RCC 7860 (cell line): ENCODE results near the gene TGFBI.

Experiments used
- DNase-seq: peaks from one replicate; pipeline ENCODE4 v3.0.0-alpha.2; 2015; ENCODE audit warnings: low spot score
- FAIRE-seq: peaks from 2 replicates; lab custom pipeline; 2012; peaks lifted over from hg19 to GRCh38; lab: Jason Lieb, UNC

TGFBI gene

DNA sequence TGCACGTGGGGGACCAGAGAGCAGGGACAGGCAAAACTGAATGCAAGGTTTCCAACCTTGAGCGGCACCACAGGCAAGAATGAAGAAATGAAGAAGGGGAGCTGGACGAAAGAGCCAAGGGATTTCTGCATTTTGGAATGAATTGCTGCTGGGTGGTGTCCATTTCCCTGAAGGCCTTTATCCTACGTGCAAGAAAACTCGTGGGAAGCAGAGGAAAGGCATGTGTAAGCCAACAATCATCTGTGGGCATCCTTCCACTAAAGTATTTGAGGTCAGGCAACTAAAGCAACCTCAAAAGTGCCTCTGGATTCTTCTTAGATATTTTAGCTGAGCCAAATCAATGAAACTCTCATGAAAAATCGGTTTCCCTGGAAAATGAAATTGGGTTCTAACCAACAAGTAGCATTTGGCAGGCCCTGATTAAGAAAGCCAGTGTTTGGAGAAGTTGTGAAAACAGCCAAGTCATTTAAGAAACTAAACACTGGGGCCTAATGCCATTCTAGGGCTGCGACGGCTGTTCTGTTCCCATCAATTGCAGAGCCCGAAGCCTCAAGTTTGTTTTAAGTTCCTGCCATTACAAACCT, 4.7 kb upstream of the TGFBI start:
- FAIRE-seq (no peak), DNase-seq (no peak)

DNA sequence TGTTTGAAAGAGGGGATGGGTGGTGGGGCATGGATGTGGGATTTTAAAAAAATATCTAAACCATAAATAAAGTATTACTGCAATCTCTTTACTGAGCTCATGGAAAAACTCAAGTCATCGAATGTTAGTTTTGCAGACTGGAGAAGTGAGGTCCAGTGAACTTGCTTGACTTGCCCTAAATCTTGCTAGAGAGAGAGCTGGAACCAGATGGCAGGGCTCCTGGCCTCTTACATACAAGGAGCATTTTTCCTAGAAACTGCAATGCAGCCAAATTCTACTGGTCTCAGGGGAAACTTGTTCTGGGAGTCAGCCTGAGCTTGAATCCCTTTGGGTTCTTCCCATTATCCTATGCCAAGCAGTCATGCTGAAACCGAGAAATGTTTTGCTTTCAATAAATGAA, 2.9 kb upstream of the TGFBI start:
- FAIRE-seq: no peak

DNA sequence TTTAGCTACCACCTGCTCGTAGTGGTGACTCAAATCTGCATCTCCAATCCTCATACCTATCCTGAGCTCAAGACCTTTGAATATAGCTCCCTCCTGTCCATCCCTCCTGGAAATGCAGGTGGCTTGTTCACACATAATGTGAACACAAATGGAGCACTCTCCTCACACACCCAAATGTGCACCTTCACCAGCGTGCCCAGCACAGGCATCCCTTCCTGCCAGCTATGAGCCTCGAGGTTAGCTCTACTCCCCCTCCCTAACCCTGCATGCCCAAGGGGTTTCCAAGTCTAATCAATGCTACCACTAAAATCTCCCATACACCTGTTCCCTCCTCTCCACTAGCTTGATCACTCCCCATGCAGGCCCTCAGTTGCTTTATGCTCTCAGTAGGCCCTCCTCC, 2.2 kb upstream of the TGFBI start:
- DNase-seq: no peak
- FAIRE-seq: no peak

More for the DNA sequence above, 2.9 kb upstream of the TGFBI start:
- DNase-seq: no peak

DNA sequence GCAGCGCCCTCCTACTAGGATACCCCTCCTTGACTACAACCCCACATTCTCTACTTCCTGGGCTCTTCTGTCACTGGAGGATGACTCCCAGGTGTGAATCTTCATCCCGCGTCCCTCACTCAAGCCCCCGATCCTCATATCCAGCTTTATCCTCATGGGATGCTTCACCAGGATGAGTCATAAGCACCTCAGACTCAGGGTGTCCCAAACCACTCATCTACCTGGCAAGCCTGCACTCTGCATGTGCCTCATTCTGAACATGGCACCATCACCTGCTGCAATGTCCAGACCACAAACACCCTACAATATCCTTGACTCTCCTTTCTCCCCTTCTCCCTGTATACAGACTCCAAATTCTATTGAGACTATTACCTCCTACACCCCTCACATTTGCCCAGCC, 1.5 kb upstream of the TGFBI start:
- DNase-seq: no peak
- FAIRE-seq: no peak

DNA sequence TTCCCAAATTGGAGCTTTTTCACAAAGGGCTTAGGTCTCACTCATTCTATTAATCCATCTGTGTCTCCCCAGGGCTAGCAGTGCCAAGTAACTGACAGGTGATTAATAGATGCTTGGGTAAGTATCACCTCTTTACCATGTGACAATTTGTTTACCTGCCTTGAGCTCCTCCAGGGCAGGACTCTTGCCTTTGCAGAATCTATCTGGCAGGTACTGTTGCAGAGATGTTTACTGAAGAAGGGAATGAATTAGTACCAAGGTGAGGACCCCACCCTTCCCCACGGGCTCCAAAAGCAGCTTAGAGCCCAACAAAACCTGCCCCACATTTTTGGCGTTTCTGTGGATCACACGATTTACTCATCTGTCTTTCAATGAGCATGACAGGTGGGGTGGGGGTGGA, 698 bp upstream of the TGFBI start:
- DNase-seq: no peak
- no peak for FAIRE-seq

DNA sequence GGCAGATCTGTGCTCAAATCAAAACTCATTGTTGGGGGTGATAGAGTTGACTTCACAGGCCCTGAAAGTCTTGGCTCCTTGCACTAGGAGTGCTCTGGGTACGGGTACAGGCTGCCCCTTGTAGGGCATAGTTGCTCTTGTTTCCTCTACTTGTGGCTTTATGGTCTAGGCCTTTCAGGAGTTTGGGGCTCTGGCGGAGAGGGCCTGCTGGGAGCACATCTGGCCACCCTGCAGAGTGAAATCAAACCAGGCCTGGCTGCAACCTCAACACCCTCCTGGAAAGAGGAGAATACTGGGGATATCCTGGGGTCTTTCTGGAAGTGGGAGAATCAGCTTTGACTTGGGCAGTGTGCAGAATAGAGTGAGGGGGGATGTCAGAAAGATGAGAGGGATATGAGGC, 1.5 kb downstream of the TGFBI start:
- FAIRE-seq (no peak), DNase-seq (no peak)

DNA sequence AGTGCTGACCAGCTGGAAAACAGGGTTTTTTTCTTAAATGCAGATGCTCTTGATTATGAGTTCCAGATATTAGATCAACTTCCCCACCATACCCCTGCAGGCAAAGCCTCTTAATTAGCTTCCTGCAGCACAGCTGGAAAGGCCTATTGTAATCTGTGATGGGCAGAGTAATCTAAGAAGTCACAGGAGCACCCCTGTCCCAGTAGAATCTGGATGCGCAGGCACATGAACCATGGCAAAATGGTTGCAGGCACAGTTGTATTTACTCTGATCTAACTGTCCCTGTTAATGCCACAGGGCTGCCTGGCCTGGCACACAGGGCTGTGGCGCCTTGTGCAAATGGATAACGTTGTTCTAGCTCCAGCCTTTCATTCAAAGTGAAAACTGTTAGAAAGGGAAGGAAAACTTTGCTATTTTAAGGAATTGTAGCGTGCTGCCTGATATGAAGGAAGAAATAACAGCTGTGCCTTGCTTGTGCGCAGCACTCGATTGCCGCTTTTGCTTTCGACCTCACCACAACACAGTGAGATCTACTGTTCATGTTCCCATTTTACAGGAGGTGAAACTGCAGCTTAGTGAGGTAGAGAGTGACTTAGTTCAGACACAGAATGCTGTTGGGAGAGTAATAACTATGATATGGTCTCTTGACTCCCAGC, 2.3 kb downstream of the TGFBI start:
- no peak for FAIRE-seq

DNA sequence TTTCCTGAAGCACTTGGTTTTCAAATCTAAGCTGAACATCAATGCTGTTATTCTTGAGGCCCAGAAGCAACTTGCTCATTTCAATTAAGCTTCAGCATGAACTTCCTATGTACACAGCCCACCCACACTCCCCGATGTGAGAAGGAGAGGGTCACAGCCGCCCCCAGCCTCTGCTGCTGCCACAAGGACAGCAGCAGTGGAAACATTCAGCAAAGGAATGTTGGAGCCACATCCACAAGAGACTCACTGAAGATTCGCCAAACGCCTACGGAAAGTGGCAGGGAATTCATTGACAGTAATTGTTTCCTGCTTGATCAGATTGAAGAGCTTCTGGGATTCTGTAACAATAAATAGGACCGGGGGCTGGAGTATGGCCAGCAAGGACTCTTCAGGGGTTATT, 2.9 kb downstream of the TGFBI start:
- FAIRE-seq: no peak
- DNase-seq: no peak

More for the DNA sequence above, 2.3 kb downstream of the TGFBI start:
- no peak for DNase-seq

DNA sequence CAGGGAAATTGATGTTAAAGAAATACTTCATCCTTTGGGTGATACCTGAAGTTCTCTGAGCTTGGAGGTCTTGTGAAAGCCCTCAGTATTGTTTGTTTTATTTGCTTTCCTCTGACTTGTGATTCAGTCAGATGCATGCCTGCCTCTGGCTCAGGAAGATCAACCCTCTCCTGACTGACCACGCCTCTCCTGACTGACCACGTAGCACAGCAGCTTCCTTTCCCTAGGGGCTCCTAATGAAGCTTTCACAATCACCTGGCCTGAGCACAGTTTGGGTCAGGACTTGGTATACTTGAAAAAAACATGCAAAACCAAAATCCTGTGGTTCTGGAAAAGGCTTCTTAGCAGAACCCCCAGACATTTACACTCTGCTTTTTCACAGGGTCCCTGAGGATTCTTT, 3.8 kb downstream of the TGFBI start:
- DNase-seq (peak; percentile 69), FAIRE-seq (peak; percentile 60)

DNA sequence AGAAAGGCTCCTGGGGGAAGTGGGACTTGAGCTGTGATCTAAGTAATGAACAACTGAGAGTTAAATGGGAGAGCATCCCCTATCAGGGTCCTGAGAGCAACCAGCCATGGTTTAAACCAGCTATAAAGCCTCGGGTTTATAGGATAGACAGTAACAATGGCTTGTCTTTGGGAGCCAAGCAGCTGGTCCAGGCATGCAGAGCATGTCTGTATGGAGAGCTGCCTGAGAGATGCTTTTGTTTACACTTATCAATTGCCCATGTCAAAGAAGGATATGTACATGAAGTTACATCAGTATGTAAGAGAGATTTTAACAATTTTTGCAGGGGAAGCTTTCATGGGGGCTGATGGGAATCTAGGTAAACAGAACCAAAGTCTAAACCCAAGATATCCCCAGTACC, 4.4 kb downstream of the TGFBI start:
- no peak for DNase-seq
- FAIRE-seq: no peak

DNA sequence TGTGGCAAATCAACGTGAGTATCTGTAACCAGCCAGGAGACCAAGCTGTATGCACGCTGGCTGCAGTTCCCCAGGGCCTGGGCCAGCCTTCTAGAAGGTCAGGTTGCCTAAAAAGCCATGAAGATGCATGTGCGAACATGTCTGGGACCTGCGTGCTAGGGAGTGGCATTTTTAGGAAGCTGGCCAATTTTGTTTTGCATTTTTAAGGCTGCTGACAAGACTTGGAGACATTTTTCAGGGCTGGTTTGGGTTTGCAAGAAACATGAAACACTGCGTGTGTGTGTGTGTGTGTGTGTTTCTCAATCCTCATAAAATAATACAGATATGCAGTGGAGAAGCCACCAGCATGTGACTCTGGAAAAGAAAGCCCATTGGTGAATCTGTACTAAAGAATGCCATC, 5.1 kb downstream of the TGFBI start:
- FAIRE-seq: no peak
- no peak for DNase-seq

DNA sequence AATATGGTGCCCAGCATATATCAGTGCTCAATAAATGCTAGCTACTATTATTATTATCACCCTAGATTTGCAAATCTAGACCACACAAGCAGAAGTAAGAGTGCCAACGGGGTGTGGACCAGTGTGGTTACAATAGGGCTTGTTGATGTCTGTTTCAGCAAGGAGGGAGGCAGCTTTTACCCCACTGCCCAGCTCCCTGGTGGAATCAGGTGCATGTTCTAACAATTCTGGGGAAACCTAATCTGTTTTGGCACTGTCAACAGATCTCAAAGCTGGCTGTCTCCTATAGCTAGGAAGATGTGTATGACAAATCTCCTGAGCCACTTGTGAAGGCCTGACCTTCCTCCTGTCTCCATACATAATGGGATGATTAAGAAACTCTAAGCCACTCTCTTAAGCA, 5.7 kb downstream of the TGFBI start:
- FAIRE-seq (no peak), DNase-seq (no peak)

DNA sequence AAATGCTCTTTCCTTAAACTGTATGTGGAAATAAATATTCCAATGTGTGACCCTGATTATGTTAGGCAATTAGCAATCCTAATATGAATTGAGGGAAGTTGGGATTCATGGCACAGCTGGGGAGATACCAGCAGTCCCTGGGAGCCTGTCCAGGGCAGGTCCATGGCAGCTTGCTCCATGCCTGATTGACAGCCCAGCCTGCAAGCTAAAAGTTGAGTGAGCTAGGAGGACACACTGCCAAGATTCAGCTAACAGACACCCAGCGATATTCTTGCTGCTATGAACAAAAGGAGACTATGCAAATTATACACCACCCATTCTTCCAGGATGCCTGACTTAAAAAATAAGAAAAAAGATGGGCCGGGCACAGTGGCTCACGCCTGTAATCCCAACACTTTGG, 6.2 kb downstream of the TGFBI start:
- DNase-seq (no peak), FAIRE-seq (no peak)

DNA sequence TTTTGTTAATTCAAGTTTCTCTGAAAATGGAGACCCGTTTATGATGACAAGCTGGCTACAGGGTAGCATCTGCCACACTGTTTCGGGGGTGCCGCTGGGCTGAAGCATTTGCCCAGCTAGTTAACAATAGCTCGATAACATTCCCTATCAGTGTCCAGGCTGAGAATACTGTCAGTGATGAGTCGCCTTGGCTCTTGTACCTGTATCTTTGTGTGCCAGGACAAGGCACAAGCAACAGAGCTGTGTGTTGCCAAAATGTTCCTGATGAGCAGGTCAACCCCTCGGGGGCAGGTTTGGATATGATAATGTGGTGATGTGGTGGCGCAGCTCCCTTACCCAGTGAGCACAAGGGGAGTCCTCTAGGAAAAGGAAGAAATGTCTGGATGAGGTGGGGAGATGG, 7.0 kb downstream of the TGFBI start:
- DNase-seq (no peak), FAIRE-seq (no peak)

DNA sequence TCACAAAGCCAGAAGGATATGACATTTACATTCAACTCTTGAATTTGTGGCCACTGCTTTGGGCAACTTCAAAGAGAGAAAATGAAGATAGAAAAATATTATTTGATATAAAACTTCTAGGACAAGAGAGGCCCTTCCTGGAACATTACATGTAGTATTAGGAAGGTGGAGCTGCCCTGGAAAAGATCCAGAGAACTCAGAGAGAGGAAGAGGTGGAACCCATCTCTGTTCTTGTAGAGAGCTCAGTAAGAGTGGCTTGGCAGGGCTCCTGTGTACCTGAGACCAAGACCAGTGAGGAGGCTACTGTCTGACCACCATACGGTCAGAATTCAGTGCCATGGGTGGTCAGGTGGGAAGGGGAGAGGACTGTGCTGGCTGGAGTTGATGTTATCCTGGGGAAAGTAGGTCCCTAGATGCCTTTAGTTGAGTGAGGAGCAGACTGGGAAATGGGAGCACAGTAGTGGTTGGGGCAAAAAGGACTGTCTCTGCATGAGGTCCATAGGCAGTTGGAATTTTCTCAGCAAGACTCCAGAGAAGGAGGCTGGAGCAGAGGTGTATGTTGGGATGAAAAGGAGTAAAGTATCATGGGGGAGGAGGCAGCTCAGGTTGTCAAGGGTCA, 7.6 kb downstream of the TGFBI start:
- DNase-seq (no peak), FAIRE-seq (no peak)

DNA sequence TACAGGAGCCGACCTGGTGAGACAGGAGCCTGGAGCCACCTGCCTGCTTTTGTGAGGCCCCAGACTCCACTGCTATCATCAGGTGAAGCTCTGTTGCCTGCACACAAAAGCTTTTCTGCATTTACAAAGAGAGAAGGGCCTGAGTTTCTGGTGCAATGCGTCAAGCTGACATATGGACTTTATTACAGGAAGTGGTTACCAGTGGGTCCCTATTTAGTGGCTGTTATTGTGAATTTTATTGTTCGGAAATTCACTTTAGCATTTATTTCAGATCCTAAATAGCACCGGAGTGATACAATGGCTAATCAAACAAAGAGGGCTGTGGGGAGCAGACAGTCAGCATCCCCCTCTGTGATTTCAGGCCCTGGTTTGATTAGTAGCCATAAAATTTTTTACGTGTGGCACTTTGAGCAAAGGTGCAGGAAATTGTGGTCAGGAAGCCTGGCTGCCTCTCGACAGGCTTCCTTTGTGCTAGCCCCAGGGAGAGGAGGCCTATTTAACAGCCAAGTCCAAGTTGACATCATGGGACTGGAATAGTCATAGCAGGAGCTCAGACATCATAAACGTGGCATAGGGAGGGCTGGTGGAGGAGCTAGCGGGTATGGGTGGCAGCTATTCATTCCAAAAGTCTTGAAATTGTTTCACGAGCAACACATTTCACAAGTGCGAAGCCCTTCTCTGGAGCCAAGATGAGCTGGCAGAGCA, 8.4 kb downstream of the TGFBI start:
- peak; percentile 86 for FAIRE-seq
- DNase-seq: peak; percentile 93

DNA sequence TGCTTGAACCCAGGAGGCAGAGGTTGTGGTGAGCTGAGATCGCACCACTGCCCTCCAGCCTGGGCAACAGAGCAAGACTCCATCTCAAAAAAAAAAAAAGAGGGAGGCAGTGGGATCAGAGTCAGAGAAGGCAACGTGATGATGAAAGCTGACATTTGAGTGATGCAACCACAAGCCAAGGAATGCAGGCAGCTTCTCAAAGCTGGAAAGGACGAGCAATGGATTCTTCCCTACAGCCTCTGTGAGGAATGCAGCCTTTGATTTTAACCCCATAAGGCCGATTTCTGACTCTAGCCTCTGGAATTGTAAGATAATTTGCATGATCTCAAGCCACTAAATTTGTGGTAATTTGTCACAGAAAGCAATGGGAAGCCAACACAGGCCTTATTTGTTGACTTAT, 9.8 kb downstream of the TGFBI start:
- FAIRE-seq (no peak), DNase-seq (peak; percentile 65)

DNA sequence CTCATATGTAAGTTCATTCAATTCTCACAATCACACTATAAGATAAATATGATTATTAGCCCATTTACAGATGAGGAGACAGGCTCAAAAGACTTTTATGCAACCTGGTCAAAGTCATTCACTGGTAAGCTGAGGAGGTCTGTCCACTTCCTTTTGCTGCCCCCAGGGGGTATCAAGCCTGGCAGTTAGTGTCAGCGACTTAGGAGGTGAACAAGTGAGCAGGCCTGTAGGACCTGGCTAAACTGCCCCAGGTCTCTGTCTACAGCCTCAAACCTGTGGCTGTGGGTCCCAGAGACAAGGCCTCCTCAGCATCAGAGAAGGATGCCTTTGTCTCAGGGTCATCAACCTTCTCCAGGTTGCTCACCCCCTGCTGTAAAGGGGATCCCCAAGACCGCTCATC, 10.4 kb downstream of the TGFBI start:
- FAIRE-seq: no peak
- DNase-seq: no peak

DNA sequence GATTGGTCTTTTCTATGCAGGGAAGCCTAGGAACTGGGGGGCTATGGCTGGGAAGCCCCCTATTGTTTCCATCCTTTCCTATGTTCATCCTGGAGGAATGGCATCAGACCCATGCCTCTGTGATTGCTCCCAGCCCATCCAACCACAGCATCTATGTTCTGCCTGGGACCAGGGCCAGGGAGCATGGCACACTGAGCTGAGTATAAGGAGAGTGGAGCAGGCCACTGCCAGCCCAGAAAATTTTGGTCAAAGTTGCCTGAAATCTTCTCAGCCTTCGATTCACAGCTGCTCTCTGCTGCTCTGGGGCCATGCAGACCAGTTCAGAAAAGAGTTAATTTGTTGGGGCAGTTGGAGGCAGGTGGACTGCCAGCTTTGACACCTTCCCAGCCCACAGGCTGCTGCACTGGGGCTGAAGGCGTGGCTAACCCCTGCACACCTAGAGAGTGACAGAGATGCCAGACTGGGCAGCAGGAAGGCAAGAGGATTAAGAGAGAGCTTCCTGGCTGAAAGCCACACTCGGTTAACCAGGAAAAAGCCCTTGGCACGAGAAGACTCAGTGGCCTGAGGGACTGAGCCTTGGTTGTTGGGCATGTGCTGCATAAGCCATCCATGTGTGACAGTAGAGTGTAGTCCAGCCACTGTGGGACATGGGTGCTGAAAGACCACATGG, 12.1 kb downstream of the TGFBI start:
- FAIRE-seq (peak; percentile 92), DNase-seq (peak; percentile 86)

DNA sequence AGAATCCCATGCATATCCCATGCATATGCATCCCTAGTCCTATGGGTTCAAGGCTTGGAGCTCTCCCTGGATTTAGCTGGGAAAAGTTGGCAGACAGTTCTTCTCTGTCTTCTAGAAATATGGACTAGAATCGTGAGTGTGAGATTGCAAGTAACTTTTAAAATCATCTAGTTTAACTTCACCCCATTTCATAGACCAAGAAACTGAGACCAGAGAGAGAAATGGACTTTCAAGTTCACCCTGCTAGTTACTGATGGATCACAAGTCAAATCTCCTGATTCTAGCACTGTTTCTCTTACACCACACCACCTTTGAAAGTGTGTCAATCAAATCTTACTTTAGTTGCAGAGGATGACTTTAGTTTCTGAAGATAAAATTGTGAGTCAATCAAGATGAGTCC, 13.4 kb downstream of the TGFBI start:
- no peak for DNase-seq
- FAIRE-seq: no peak

DNA sequence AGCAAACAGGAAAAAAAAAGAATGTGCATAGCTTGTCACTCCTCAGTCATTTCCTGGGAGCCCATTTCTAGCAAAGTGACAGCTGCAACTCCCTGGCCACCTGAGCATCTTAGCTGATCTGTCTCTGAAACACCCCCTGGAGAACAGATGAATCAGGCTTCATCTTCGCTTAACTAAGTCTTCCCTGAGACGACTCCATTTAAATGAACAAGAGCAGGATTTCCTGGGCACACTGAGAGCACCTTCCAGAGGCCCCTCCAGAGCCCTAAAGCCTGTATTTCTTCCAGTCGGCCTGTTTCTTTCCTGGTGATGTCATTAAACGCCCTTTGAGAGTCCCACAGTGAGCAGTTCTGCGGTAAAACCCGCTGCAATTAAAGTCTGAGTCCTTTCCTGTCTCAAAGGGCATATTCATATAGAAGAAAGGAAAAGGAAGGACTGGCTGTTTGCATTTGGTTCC, 13.9 kb downstream of the TGFBI start:
- DNase-seq: peak; percentile 72
- peak; percentile 58 for FAIRE-seq
